ENCODE data around the gene AFTPH. TPM values are rescaled to one million over a fixed set of nuclear protein-coding genes. Genes with fewer than 3 reads are reported as not detected.

The AFTPH gene
- polyA plus RNA-seq, 1 experiment = 22.0 TPM

DNA sequence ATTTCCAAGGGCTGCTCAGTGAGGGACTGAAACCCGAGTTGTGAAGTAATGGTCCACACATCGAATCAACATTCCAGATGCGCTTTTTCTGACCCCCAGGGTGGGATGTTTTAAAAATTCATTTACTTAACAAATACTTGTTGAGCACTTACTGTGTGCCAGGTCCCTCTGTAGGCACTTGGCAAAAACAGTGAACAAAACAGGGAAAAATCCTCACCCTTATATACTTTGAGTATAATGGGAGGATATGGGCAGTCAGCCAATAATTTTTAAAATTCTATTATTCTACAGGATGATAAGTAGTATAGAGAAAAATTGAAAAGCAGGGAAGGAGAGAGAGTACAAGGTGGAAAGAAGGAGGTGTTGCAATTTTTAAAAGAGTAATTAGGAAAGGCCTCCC, 31.3 kb upstream of the AFTPH start:
- ChIA-PET POLR2A (no interaction called here), CTCF (interaction anchor here (0.7 to 2.3 kb wide), 3 partner anchors 9 to 794 kb away, joined by 3 to 13 read pairs (median 5); no protein-coding TSS in a partner anchor)
- no peaks in the 10 kb centered on the region for H3K9me3 ChIP-seq (ENCODE audit: control insufficient read depth, insufficient read depth, low read length)

GRCh38 chr2:64493788-64494187, 30.3 kb upstream of the AFTPH start:
- H3K4me3 ChIP-seq (ENCODE audit: low read depth, low read length) = no peak overlapping the region
- CTCF ChIA-PET = interaction anchor here (1.1 to 2.3 kb wide), 2 partner anchors 163 to 444 kb away, joined by 3 to 13 read pairs; no protein-coding TSS in a partner anchor

More for the DNA sequence above, 31.3 kb upstream of the AFTPH start:
- Histone ChIP-seq H3K27ac (ENCODE audit: low read depth, low read length) (no peak overlapping the region), H3K27me3 (ENCODE audit: control insufficient read depth, insufficient read depth, low read length) (peaks cover 27% of the 10 kb centered on the region), H3K4me3 (ENCODE audit: low read depth, low read length) (no peak overlapping the region)
- DNase-seq (ENCODE audit: low read depth, low spot score) = no peak
- no peak for TF ChIP-seq CTCF (IDR thresholded peaks at IDR 0.05; ENCODE audit: low read depth, low read length)

DNA sequence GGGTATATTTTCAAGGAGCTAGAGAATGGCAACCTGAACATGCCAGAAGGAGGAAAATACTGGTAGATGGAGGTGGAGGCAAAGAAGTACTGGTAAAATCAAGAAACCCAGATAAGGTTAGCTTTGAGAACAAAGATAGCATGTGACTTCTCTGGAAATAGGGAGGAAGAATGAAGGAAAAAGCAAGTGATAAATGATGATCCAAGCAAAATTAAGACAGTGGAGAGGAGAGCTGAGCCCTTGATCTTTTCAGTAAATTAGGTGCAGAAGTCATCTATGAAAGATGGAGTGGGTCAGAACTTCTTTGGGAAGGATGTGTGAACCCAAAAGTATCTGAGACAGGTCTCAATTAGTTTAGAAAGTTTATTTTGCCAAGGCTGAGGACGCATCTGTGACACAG, 25.7 kb upstream of the AFTPH start:
- H3K9me3 ChIP-seq (ENCODE audit: control insufficient read depth, insufficient read depth, low read length) = no peaks in the 10 kb centered on the region
- H3K27ac ChIP-seq (ENCODE audit: low read depth, low read length) = no peak overlapping the region
- no peak overlapping the region for H3K4me3 ChIP-seq (ENCODE audit: low read depth, low read length)
- ChIA-PET POLR2A (no interaction called here), CTCF (interaction anchor here (1.5 to 3.7 kb wide), 2 partner anchors 10 to 167 kb away, joined by 8 to 26 read pairs; no protein-coding TSS in a partner anchor)
- TF ChIP-seq CTCF (IDR thresholded peaks at IDR 0.05; ENCODE audit: low read depth, low read length) = no peak
- H3K27me3 ChIP-seq (ENCODE audit: control insufficient read depth, insufficient read depth, low read length) = peaks cover 35% of the 10 kb centered on the region
- no peak for DNase-seq (ENCODE audit: low read depth, low spot score)

More at GRCh38 chr2:64493788-64494187, 30.3 kb upstream of the AFTPH start:
- peaks cover 35% of the 10 kb centered on the region for H3K27me3 ChIP-seq (ENCODE audit: control insufficient read depth, insufficient read depth, low read length)
- no peak overlapping the region for H3K27ac ChIP-seq (ENCODE audit: low read depth, low read length)
- no peak for TF ChIP-seq CTCF (IDR thresholded peaks at IDR 0.05; ENCODE audit: low read depth, low read length)
- POLR2A ChIA-PET = no interaction called here
- H3K9me3 ChIP-seq (ENCODE audit: control insufficient read depth, insufficient read depth, low read length) = no peaks in the 10 kb centered on the region
- DNase-seq (ENCODE audit: low read depth, low spot score) = no peak

DNA sequence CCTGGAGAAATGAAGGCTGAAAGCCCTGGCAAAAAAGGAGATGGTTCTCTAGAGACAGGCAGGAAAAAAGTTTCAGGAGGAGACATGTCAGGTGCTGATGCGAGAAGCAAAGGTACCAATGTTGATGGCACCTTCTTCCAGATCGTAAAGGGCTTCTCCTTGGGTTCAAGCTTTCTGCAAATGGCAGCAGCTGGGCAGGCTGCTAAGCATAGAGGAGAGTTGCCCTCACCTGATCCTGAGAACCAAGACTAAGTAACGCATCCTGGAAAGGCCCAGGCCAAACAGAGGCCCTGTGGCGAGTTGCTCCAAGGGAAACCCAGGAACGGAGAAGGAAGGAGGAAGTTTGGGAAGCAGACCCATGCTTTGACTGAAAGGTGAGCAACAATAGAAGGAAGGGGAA, 23.6 kb upstream of the AFTPH start:
- H3K27me3 ChIP-seq (ENCODE audit: control insufficient read depth, insufficient read depth, low read length) = peaks cover 38% of the 10 kb centered on the region
- TF ChIP-seq CTCF (IDR thresholded peaks at IDR 0.05; ENCODE audit: low read depth, low read length) = no peak
- POLR2A ChIA-PET = no interaction called here
- CTCF ChIA-PET = interaction anchor here (0.7 kb wide), 1 partner anchor 57 kb away, joined by 3 read pairs; no protein-coding TSS in a partner anchor
- no peak overlapping the region for H3K4me3 ChIP-seq (ENCODE audit: low read depth, low read length)
- no peak overlapping the region for H3K27ac ChIP-seq (ENCODE audit: low read depth, low read length)
- DNase-seq (ENCODE audit: low read depth, low spot score) = no peak
- H3K9me3 ChIP-seq (ENCODE audit: control insufficient read depth, insufficient read depth, low read length) = no peaks in the 10 kb centered on the region

GRCh38 chr2:64501946-64502345, 22.2 kb upstream of the AFTPH start:
- ChIA-PET CTCF (interaction anchor here (0.7 to 1.7 kb wide), 2 partner anchors 14 to 19 kb away, joined by 3 to 12 read pairs; no protein-coding TSS in a partner anchor), POLR2A (no interaction called here)
- H3K27ac ChIP-seq (ENCODE audit: low read depth, low read length) = no peak overlapping the region
- DNase-seq (ENCODE audit: low read depth, low spot score) = no peak
- H3K9me3 ChIP-seq (ENCODE audit: control insufficient read depth, insufficient read depth, low read length) = no peaks in the 10 kb centered on the region
- peaks cover 30% of the 10 kb centered on the region for H3K27me3 ChIP-seq (ENCODE audit: control insufficient read depth, insufficient read depth, low read length)
- TF ChIP-seq CTCF (IDR thresholded peaks at IDR 0.05; ENCODE audit: low read depth, low read length) = no peak
- no peak overlapping the region for H3K4me3 ChIP-seq (ENCODE audit: low read depth, low read length)
